HCT116 (cell line): ENCODE measurements around the gene HRG. TPM values are rescaled to one million over a fixed set of nuclear protein-coding genes. Genes with fewer than 3 reads are reported as not detected.

Source experiments
- ATAC-seq: fragments of 200-7000 bp; cut with Tn5 transposase; 2 replicates; pipeline ENCODE4 v1.9.1; 2020; ENCODE audit warnings: mild to moderate bottlenecking, moderate library complexity
- BruUV-seq: library from RNA; stranded (reverse); fragments of 400-500 nt; replicated peaks from 2 replicates; lab custom pipeline; 2021; lab: Mats Ljungman, UMichigan
- CTCF ChIA-PET: fragments of 300-600 bp; sonication (Branson Sonifier 250); formaldehyde crosslinking; loops from one replicate; lab custom pipeline; 2021; ENCODE audit warnings: antibody characterized with exemption; lab: Charles Lee
- POLR2A ChIA-PET: fragments of 300-600, 350-600 bp; sonication (Branson Sonifier 250); formaldehyde crosslinking; loops from one replicate; lab custom pipeline; 2021; ENCODE audit warnings: antibody characterized with exemption; lab: Charles Lee
- RAD21 ChIA-PET, 2 experiments: fragments of 300-600 bp; sonication (Branson Sonifier 250); formaldehyde crosslinking; loops; one replicate each; lab custom pipeline; 2023; ENCODE audit warnings: low total read pairs in 2 of 2; ENCODE audit not compliant: uncharacterized antibody in 2 of 2, unreplicated experiment in 2 of 2, low non-redundant PET in 1 of 2; lab: Charles Lee
- DNase-seq: peaks from one replicate; pipeline ENCODE4 v3.0.0-alpha.2; 2010; ENCODE audit warnings: low read depth, low spot score
- H2AFZ ChIP-seq: fragments of 200-600 bp; shearing (Covaris generic), sonication (generic); 2 replicates; pipeline ENCODE4 v1.6.1; 2017; ENCODE audit warnings: low read depth, mixed run types, mixed read lengths, antibody characterized with exemption, low read length; ENCODE audit not compliant: poor library complexity, severe bottlenecking
- H3K27ac ChIP-seq: 2 replicates; pipeline ENCODE4 v1.5.1; 2012; ENCODE audit warnings: low read depth, low read length
- H3K27me3 ChIP-seq: fragments of 200-600 bp; sonication (generic); 2 replicates; pipeline ENCODE4 v1.6.1; 2016; ENCODE audit warnings: mixed run types, low read length, mixed read lengths; ENCODE audit not compliant: insufficient read depth
- H3K36me3 ChIP-seq, 2 experiments: fragments of 200-500 bp in 1 of 2; fragments of 200-600 bp in 1 of 2; sonication (Bioruptor generic) in 1 of 2; sonication (generic) in 1 of 2; 2 replicates each; pipeline versions ENCODE4 v1.5.1 to v1.6.1; 2014 to 2016; ENCODE audit warnings: low read length in 2 of 2, inconsistent platforms in 1 of 2, mixed read lengths in 1 of 2, mixed run types in 1 of 2; ENCODE audit not compliant: insufficient read depth in 2 of 2, control insufficient read depth in 1 of 2
- H3K4me1 ChIP-seq, 2 experiments: fragments of 200-600 bp in 1 of 2; sonication (generic) in 1 of 2; 2 replicates each; pipeline versions ENCODE4 v1.5.1 to v1.6.1; 2012 to 2017; ENCODE audit warnings: low read length in 2 of 2, inconsistent platforms in 1 of 2, mild to moderate bottlenecking in 1 of 2, mixed read lengths in 1 of 2, mixed run types in 1 of 2, moderate library complexity in 1 of 2; ENCODE audit not compliant: insufficient read depth in 2 of 2, control insufficient read depth in 1 of 2
- H3K4me2 ChIP-seq: fragments of 200-600 bp; sonication (generic); 2 replicates; pipeline ENCODE4 v1.6.1; 2017; ENCODE audit warnings: mixed run types, low read length, mixed read lengths
- H3K4me3 ChIP-seq, 2 experiments: fragments of 200-600 bp in 1 of 2; sonication (generic) in 1 of 2; replicated peaks in 1 of 2; 2 replicates each; pipeline ENCODE4 v1.5.1; 2011 to 2016; ENCODE audit warnings: low read length in 2 of 2, control low read depth in 1 of 2, low read depth in 1 of 2, mild to moderate bottlenecking in 1 of 2, mixed read lengths in 1 of 2, mixed run types in 1 of 2
- H3K79me2 ChIP-seq: fragments of 200-600 bp; sonication (generic); 2 replicates; pipeline ENCODE4 v1.6.1; 2017; ENCODE audit warnings: mild to moderate bottlenecking, mixed run types, low read length, moderate library complexity, mixed read lengths; ENCODE audit not compliant: insufficient read depth
- H3K9ac ChIP-seq: fragments of 200-600 bp; sonication (generic); 2 replicates; pipeline ENCODE4 v1.6.1; 2016; ENCODE audit warnings: low read length, mixed read lengths
- H3K9me2 ChIP-seq: fragments of 200-600 bp; sonication (generic), shearing (Covaris generic); 2 replicates; pipeline ENCODE4 v1.6.1; 2017; ENCODE audit warnings: mixed run types, mild to moderate bottlenecking, moderate library complexity; ENCODE audit not compliant: insufficient read depth
- H3K9me3 ChIP-seq, 2 experiments: fragments of 200-500 bp in 1 of 2; fragments of 200-600 bp in 1 of 2; sonication (Bioruptor generic) in 1 of 2; sonication (generic) in 1 of 2; 2 replicates each; pipeline ENCODE4 v1.6.1; 2014 to 2017; ENCODE audit warnings: low read length in 2 of 2, mixed read lengths in 2 of 2, inconsistent platforms in 1 of 2, low read depth in 1 of 2, mild to moderate bottlenecking in 1 of 2, mixed run types in 1 of 2, moderate library complexity in 1 of 2; ENCODE audit not compliant: control insufficient read depth in 1 of 2, insufficient read depth in 1 of 2
- H4K20me1 ChIP-seq: fragments of 200-600 bp; sonication (generic), shearing (Covaris generic); 2 replicates; pipeline ENCODE4 v1.6.1; 2017; ENCODE audit warnings: mixed run types, mild to moderate bottlenecking, moderate library complexity; ENCODE audit not compliant: insufficient read depth
- EGR1 ChIP-seq: IDR thresholded peaks from 2 replicates; pipeline ENCODE4 v1.6.1; 2012; ENCODE audit warnings: low read depth
- ELF1 ChIP-seq: IDR thresholded peaks from 2 replicates; pipeline ENCODE4 v1.6.1; 2012; ENCODE audit warnings: low read depth, borderline replicate concordance
- EZH2 ChIP-seq: fragments of 200-600 bp; sonication (generic); IDR thresholded peaks from 2 replicates; pipeline ENCODE4 v1.6.1; 2017; ENCODE audit warnings: antibody characterized with exemption, mixed run types
- POLR2AphosphoS5 ChIP-seq: IDR thresholded peaks from 2 replicates; pipeline ENCODE4 v1.6.1; 2011; ENCODE audit warnings: mild to moderate bottlenecking, low read depth, low read length, moderate library complexity
- REST ChIP-seq: IDR thresholded peaks from 2 replicates; pipeline ENCODE4 v1.6.1; 2012; ENCODE audit warnings: low read depth
- SP1 ChIP-seq: IDR thresholded peaks from 2 replicates; pipeline ENCODE4 v1.6.1; 2012; ENCODE audit warnings: low read depth
- SRF ChIP-seq: IDR thresholded peaks from 2 replicates; pipeline ENCODE4 v1.6.1; 2012; ENCODE audit warnings: low read depth
- YY1 ChIP-seq: IDR thresholded peaks from 2 replicates; pipeline ENCODE4 v1.6.1; 2011; ENCODE audit warnings: low read length, low read depth, moderate library complexity, mild to moderate bottlenecking; ENCODE audit not compliant: insufficient replicate concordance; ENCODE audit errors: extremely low read depth
- intact Hi-C: fragments of 100-400 bp; cut with micrococcal nuclease; formaldehyde crosslinking; loops from 2 replicates; pipeline ENCODE4 v1.10.0; 2022
- total RNA-seq: library from RNA; stranded (reverse); gene quantifications from one replicate; pipeline ENCODE4 v1.2.1, GENCODE V29; 2021; ENCODE audit not compliant: unreplicated experiment
- TF ChIP-seq, protein P1 (sequence below): IDR thresholded peaks from 2 replicates; pipeline ENCODE4 v1.6.1; 2012
- TF ChIP-seq, protein P2 (sequence below), 3 experiments: fragments of 200-600 bp in 1 of 3; sonication (generic) in 1 of 3; IDR thresholded peaks in 2 of 3; conservative IDR thresholded peaks in 1 of 3; 2 replicates each; pipeline ENCODE4 v1.5.1; 2012 to 2017; ENCODE audit warnings: low read depth in 2 of 3, low read length in 2 of 3, antibody characterized with exemption in 1 of 3, borderline replicate concordance in 1 of 3, control low read depth in 1 of 3, mild to moderate bottlenecking in 1 of 3, mixed read lengths in 1 of 3, mixed run types in 1 of 3, moderate library complexity in 1 of 3; ENCODE audit not compliant: insufficient read depth in 1 of 3
- TF ChIP-seq, protein P3 (sequence below): IDR thresholded peaks from 2 replicates; pipeline ENCODE4 v1.6.1; 2011; ENCODE audit warnings: mild to moderate bottlenecking, low read length, moderate library complexity; ENCODE audit not compliant: insufficient replicate concordance; ENCODE audit errors: extremely low read depth

The HRG gene
- total RNA-seq, 1 experiment from 2014 or later = 0.42 TPM

DNA sequence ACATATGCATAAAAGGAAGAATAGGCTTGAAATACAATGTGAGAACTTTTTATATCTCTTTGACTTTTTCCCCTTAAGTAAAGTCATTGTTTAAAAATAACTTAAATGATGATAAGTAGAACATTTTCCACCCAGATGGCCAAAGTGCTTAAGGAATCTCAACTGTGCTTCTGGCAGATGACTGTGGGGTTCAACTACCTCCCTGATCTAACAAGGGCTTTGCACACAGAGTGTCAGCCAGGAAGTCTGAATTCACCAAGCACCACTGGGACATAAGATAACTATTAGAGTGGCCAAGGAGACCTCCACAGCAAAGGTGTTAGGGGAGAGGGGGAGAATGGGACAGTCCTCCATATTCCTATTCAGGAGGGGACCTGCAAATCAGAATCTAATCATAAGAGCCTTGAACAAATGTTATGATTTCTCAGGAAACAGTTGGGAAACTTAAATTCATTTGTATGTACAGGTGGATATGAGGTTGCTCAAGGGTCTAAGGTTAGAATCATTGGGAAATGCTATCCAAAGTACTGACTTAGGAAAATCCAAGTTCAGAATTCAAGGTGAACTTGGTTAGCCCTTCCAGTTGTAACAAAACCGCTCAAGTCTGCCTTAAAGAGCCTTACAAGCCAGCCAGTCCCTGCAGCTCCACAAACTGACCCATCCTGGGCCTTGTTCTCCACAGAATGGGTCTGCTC lies 25.9 kb upstream of the HRG start, which contains the start of gene FETUB:
Gene FETUB, plus strand, starts transcription at position 622 of the 695 bp plus-strand sequence. Its CDS starts 62 bp downstream, at position 684.
- peaks cover 0 to 5% of the 10 kb centered on the region in 2 experiments; a peak in 1 of 4 replicates for H3K4me1 ChIP-seq
- no peak within 1 kb of the TSS for H3K27ac ChIP-seq
- DNase-seq = no peak
- H4K20me1 ChIP-seq = no peaks in the 10 kb centered on the region
- no peaks in the 10 kb centered on the region for H3K79me2 ChIP-seq
- intact Hi-C loops = no loop called here
- ChIA-PET POLR2A (no interaction called here), CTCF (no interaction called here), RAD21 (no interaction called here)
- no peak within 1 kb of the TSS for H3K4me2 ChIP-seq
- H3K36me3 ChIP-seq = no peaks in the 10 kb centered on the region
- BruUV-seq = no TSS peak
- no peaks in the 10 kb centered on the region for H3K9me3 ChIP-seq
- H3K27me3 ChIP-seq = no peaks in the 10 kb centered on the region
- no peak for TF ChIP-seq EGR1
- TF ChIP-seq, protein P1, sequence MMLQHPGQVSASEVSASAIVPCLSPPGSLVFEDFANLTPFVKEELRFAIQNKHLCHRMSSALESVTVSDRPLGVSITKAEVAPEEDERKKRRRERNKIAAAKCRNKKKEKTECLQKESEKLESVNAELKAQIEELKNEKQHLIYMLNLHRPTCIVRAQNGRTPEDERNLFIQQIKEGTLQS = no peak
- no peak for TF ChIP-seq REST
- TF ChIP-seq SP1 = no peak
- no peak within 1 kb of the TSS for H2AFZ ChIP-seq
- no peaks in the 10 kb centered on the region for H3K9me2 ChIP-seq
- H3K9ac ChIP-seq = no peak within 1 kb of the TSS
- no peak for ATAC-seq
- H3K4me3 ChIP-seq = no peak within 1 kb of the TSS

DNA sequence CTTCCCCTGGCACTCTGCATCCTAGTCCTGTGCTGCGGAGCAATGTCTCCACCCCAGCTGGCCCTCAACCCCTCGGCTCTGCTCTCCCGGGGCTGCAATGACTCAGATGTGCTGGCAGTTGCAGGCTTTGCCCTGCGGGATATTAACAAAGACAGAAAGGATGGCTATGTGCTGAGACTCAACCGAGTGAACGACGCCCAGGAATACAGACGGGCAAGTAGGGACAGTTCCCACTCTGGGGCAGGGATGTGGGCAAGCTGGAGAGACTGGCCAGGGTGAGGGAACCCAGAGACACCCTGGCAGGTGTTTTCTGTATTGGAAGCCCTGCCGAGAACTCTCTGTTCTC lies 25.4 kb upstream of the HRG start:
- Histone ChIP-seq H3K9ac (no peak overlapping the region), H4K20me1 (no peaks in the 10 kb centered on the region), H3K9me2 (no peaks in the 10 kb centered on the region), H3K9me3 (no peaks in the 10 kb centered on the region), H3K4me1 (peaks cover 0 to 5% of the 10 kb centered on the region in 2 experiments; a peak in 1 of 4 replicates), H3K79me2 (no peaks in the 10 kb centered on the region), H3K4me2 (no peak overlapping the region), H3K36me3 (no peaks in the 10 kb centered on the region), H2AFZ (no peak overlapping the region), H3K27me3 (no peaks in the 10 kb centered on the region), H3K4me3 (no peak overlapping the region), H3K27ac (no peak overlapping the region)
- ChIA-PET CTCF (no interaction called here), RAD21 (no interaction called here), POLR2A (no interaction called here)
- ATAC-seq (peak; percentile 63), DNase-seq (no peak)
- intact Hi-C loops = no loop called here
- BruUV-seq = no TSS peak
- TF ChIP-seq ELF1 (no peak), POLR2AphosphoS5 (no peak), EZH2 (no peak), YY1 (no peak), SRF (no peak)
- TF ChIP-seq, protein P2, sequence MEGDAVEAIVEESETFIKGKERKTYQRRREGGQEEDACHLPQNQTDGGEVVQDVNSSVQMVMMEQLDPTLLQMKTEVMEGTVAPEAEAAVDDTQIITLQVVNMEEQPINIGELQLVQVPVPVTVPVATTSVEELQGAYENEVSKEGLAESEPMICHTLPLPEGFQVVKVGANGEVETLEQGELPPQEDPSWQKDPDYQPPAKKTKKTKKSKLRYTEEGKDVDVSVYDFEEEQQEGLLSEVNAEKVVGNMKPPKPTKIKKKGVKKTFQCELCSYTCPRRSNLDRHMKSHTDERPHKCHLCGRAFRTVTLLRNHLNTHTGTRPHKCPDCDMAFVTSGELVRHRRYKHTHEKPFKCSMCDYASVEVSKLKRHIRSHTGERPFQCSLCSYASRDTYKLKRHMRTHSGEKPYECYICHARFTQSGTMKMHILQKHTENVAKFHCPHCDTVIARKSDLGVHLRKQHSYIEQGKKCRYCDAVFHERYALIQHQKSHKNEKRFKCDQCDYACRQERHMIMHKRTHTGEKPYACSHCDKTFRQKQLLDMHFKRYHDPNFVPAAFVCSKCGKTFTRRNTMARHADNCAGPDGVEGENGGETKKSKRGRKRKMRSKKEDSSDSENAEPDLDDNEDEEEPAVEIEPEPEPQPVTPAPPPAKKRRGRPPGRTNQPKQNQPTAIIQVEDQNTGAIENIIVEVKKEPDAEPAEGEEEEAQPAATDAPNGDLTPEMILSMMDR (IDR thresholded peaks at IDR 0.05 in 2 of 3, conservative IDR thresholded peaks at IDR 0.05 in 1 of 3; ENCODE audit: borderline replicate concordance in 1 of 3, insufficient read depth in 1 of 3, low read depth in 2 of 3, low read length in 2 of 3) = no peak
- TF ChIP-seq, protein P3, sequence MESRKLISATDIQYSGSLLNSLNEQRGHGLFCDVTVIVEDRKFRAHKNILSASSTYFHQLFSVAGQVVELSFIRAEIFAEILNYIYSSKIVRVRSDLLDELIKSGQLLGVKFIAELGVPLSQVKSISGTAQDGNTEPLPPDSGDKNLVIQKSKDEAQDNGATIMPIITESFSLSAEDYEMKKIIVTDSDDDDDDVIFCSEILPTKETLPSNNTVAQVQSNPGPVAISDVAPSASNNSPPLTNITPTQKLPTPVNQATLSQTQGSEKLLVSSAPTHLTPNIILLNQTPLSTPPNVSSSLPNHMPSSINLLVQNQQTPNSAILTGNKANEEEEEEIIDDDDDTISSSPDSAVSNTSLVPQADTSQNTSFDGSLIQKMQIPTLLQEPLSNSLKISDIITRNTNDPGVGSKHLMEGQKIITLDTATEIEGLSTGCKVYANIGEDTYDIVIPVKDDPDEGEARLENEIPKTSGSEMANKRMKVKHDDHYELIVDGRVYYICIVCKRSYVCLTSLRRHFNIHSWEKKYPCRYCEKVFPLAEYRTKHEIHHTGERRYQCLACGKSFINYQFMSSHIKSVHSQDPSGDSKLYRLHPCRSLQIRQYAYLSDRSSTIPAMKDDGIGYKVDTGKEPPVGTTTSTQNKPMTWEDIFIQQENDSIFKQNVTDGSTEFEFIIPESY = no peak
